ENCODE results near the gene SNX4. TPM values are rescaled to one million over a fixed set of nuclear protein-coding genes. Genes with fewer than 3 reads are reported as not detected.

The SNX4 gene
- polyA plus RNA-seq, 1 of the 3 experiments (the other 2 are of a cell fraction) = 5.1 TPM

DNA sequence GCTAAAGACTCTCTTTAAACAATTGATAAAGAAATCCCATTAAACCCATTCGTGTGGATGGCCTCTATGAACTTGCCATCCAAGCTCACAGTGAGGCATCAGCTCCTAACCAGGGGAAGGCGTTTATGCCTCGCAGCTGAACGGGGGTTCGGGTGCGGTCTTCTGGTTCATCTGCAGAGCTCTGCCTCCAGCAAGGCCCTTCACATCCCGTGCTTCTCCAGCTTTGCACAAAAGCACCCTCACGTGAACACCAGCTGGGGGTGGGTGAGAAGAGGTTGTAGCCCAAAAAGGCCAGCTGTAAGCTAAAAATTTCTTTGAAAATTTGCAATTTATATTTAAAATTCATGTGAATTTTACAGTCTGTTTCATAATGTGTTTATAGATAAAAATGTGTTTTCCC, 105.3 kb downstream of the SNX4 start:
- CTCF ChIA-PET = interaction anchor here (1.6 kb wide), 1 partner anchor 10 kb away, joined by 5 read pairs; no protein-coding TSS in a partner anchor
- no peak for TF ChIP-seq NRF1 (IDR thresholded peaks at IDR 0.05; ENCODE audit: low read depth, low read length)
- TF ChIP-seq FOXM1 (IDR thresholded peaks at IDR 0.05; ENCODE audit: low read depth) = no peak
- TF ChIP-seq RFX5 (IDR thresholded peaks at IDR 0.05; ENCODE audit: low read length) = no peak
- TF ChIP-seq TCF12 (IDR thresholded peaks at IDR 0.05) = no peak
- TF ChIP-seq SIN3A (IDR thresholded peaks at IDR 0.05; ENCODE audit: borderline replicate concordance, low read depth, low read length) = no peak
- H3K9me3 ChIP-seq = no peaks in the 10 kb centered on the region

DNA sequence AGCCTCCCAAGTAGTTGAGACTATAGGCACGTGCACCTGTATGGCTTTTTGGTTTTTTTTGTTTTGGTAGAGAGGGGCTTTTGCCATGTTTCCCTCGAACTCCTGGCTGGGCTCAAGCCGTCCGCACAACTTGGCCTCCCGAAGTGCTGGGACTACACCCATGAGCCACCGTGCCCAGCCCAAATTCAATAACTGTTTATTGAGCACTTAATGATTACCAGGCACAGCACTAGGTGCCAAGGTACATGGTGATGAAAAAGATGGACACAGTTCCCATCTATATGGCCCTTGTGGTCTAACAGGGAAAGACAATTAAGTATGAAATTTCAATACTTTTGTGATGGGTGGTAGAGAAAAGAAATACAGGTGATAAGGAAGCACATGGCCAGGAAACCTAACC, 109.1 kb downstream of the SNX4 start:
- Histone ChIP-seq H3K27me3 (ENCODE audit: insufficient read depth) (no peaks in the 10 kb centered on the region), H3K4me1 (ENCODE audit: control insufficient read depth in 1 of 2, insufficient read depth in 2 of 2, low read depth in 1 of 2, low read length in 1 of 2) (no peaks in the 10 kb centered on the region), H3K9me2 (no peaks in the 10 kb centered on the region), H3K36me3 (replicated peaks in 1 of 2; ENCODE audit: control insufficient read depth in 1 of 2, insufficient read depth in 2 of 2, low read length in 1 of 2) (no peaks in the 10 kb centered on the region), H3K27ac (ENCODE audit: low read depth in 2 of 2, low read length in 1 of 2) (no peak overlapping the region), H3F3A (replicated peaks; ENCODE audit: insufficient read depth) (no peaks in the 10 kb centered on the region), H3K9ac (no peak overlapping the region), H3K9me3 (no peaks in the 10 kb centered on the region), H3K4me3 (ENCODE audit: low read depth in 2 of 2, low read length in 1 of 2) (no peak overlapping the region), H4K20me1 (ENCODE audit: insufficient read depth) (no peaks in the 10 kb centered on the region), H3K79me2 (ENCODE audit: insufficient read depth) (no peaks in the 10 kb centered on the region), H2AFZ (ENCODE audit: low read depth) (no peak overlapping the region), H3K4me2 (no peak overlapping the region)
- ChIA-PET POLR2A (no interaction called here), CTCF (no interaction called here)
- no peak for DNase-seq
- no peak for TF ChIP-seq TCF12 (IDR thresholded peaks at IDR 0.05)
- no peak for TF ChIP-seq MEF2A (IDR thresholded peaks at IDR 0.05; ENCODE audit: borderline replicate concordance, low read depth)
- WGBS (ENCODE audit: low lambda C conversion rate) = 70% methylated on average over 6 of the region's 6 CpGs

More for the DNA sequence above, 105.3 kb downstream of the SNX4 start:
- no peak overlapping the region for H2AFZ ChIP-seq (ENCODE audit: low read depth)
- no peaks in the 10 kb centered on the region for H3F3A ChIP-seq (replicated peaks; ENCODE audit: insufficient read depth)
- no peaks in the 10 kb centered on the region for H3K4me1 ChIP-seq (ENCODE audit: control insufficient read depth in 1 of 2, insufficient read depth in 2 of 2, low read depth in 1 of 2, low read length in 1 of 2)
- H3K9ac ChIP-seq = no peak overlapping the region
- no peaks in the 10 kb centered on the region for H4K20me1 ChIP-seq (ENCODE audit: insufficient read depth)
- H3K27ac ChIP-seq (ENCODE audit: low read depth in 2 of 2, low read length in 1 of 2) = no peak overlapping the region
- no peaks in the 10 kb centered on the region for H3K27me3 ChIP-seq (ENCODE audit: insufficient read depth)
- no peaks in the 10 kb centered on the region for H3K79me2 ChIP-seq (ENCODE audit: insufficient read depth)
- no peaks in the 10 kb centered on the region for H3K9me2 ChIP-seq
- no peak overlapping the region for H3K4me2 ChIP-seq
- 69% methylated on average over 8 of the region's 8 CpGs for WGBS (ENCODE audit: low lambda C conversion rate)
- no peak for DNase-seq
- POLR2A ChIA-PET = no interaction called here
- no peak overlapping the region for H3K4me3 ChIP-seq (ENCODE audit: low read depth in 2 of 2, low read length in 1 of 2)
- H3K36me3 ChIP-seq (replicated peaks in 1 of 2; ENCODE audit: control insufficient read depth in 1 of 2, insufficient read depth in 2 of 2, low read length in 1 of 2) = no peaks in the 10 kb centered on the region

DNA sequence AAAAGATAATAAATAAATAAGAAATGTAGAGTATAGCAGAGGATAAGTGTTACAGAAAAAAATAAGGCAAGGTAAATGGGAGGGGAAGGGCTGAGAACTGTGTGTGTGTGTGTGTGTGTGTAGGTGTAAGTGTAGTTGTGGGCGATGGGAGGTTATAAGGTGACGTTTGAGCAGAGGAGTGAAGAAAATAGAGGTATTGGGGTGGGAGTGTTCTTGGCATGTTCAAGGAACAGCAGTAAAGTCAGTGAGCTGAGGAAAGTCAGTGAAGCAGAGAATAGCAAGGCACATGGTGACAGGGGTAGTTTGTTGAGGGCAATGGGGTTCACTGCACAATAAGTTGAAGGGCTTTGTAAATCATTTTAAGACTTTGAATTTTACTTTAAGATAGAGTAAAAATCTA, 113.9 kb downstream of the SNX4 start:
- CTCF ChIA-PET = no interaction called here
- H3K79me2 ChIP-seq (ENCODE audit: insufficient read depth) = no peaks in the 10 kb centered on the region
- TF ChIP-seq FOSL2 (IDR thresholded peaks at IDR 0.05; ENCODE audit: borderline replicate concordance, low read depth) = no peak
- TF ChIP-seq, protein P1, sequence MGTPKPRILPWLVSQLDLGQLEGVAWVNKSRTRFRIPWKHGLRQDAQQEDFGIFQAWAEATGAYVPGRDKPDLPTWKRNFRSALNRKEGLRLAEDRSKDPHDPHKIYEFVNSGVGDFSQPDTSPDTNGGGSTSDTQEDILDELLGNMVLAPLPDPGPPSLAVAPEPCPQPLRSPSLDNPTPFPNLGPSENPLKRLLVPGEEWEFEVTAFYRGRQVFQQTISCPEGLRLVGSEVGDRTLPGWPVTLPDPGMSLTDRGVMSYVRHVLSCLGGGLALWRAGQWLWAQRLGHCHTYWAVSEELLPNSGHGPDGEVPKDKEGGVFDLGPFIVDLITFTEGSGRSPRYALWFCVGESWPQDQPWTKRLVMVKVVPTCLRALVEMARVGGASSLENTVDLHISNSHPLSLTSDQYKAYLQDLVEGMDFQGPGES (IDR thresholded peaks at IDR 0.05; ENCODE audit: low read depth, low read length) = no peak
- no peak for TF ChIP-seq SMC3 (IDR thresholded peaks at IDR 0.05; ENCODE audit: low read depth, low read length)
- TF ChIP-seq, protein P2, sequence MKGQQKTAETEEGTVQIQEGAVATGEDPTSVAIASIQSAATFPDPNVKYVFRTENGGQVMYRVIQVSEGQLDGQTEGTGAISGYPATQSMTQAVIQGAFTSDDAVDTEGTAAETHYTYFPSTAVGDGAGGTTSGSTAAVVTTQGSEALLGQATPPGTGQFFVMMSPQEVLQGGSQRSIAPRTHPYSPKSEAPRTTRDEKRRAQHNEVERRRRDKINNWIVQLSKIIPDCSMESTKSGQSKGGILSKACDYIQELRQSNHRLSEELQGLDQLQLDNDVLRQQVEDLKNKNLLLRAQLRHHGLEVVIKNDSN (IDR thresholded peaks at IDR 0.05; ENCODE audit: borderline replicate concordance, low read depth) = no peak
- TF ChIP-seq ELF1 (IDR thresholded peaks at IDR 0.05) = no peak
- TF ChIP-seq RCOR1 (IDR thresholded peaks at IDR 0.05; ENCODE audit: low read length) = no peak
- TF ChIP-seq EP300 (IDR thresholded peaks at IDR 0.05; ENCODE audit: borderline replicate concordance in 1 of 2, low read depth in 1 of 2, low read length in 1 of 2) = no peak
- TF ChIP-seq FOXJ3 (CRISPR knock-in tag; IDR thresholded peaks at IDR 0.05) = no peak
- no peak for TF ChIP-seq MEF2A (IDR thresholded peaks at IDR 0.05; ENCODE audit: borderline replicate concordance, low read depth)
- TF ChIP-seq GABPA (IDR thresholded peaks at IDR 0.05; ENCODE audit: low read depth) = no peak
- no peak for TF ChIP-seq NFIC (IDR thresholded peaks at IDR 0.05; ENCODE audit: borderline replicate concordance)
- TF ChIP-seq, protein P3, sequence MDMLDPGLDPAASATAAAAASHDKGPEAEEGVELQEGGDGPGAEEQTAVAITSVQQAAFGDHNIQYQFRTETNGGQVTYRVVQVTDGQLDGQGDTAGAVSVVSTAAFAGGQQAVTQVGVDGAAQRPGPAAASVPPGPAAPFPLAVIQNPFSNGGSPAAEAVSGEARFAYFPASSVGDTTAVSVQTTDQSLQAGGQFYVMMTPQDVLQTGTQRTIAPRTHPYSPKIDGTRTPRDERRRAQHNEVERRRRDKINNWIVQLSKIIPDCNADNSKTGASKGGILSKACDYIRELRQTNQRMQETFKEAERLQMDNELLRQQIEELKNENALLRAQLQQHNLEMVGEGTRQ (IDR thresholded peaks at IDR 0.05; ENCODE audit: borderline replicate concordance, low read depth, low read length) = no peak
- TF ChIP-seq FOXM1 (IDR thresholded peaks at IDR 0.05; ENCODE audit: low read depth) = no peak
- TF ChIP-seq TCF12 (IDR thresholded peaks at IDR 0.05) = no peak
- TF ChIP-seq, protein P4, sequence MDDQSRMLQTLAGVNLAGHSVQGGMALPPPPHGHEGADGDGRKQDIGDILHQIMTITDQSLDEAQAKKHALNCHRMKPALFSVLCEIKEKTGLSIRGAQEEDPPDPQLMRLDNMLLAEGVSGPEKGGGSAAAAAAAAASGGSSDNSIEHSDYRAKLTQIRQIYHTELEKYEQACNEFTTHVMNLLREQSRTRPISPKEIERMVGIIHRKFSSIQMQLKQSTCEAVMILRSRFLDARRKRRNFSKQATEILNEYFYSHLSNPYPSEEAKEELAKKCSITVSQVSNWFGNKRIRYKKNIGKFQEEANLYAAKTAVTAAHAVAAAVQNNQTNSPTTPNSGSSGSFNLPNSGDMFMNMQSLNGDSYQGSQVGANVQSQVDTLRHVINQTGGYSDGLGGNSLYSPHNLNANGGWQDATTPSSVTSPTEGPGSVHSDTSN (IDR thresholded peaks at IDR 0.05) = no peak
- H3F3A ChIP-seq (replicated peaks; ENCODE audit: insufficient read depth) = no peaks in the 10 kb centered on the region
- H2AFZ ChIP-seq (ENCODE audit: low read depth) = no peak overlapping the region
- H3K9ac ChIP-seq = no peak overlapping the region
- H3K36me3 ChIP-seq (replicated peaks in 1 of 2; ENCODE audit: control insufficient read depth in 1 of 2, insufficient read depth in 2 of 2, low read length in 1 of 2) = no peaks in the 10 kb centered on the region
- no peaks in the 10 kb centered on the region for H3K9me3 ChIP-seq
- POLR2A ChIA-PET = no interaction called here
- no peaks in the 10 kb centered on the region for H3K9me2 ChIP-seq
- H3K4me3 ChIP-seq (ENCODE audit: low read depth in 2 of 2, low read length in 1 of 2) = no peak overlapping the region
- no peak overlapping the region for H3K27ac ChIP-seq (ENCODE audit: low read depth in 2 of 2, low read length in 1 of 2)
- H3K27me3 ChIP-seq (ENCODE audit: insufficient read depth) = no peaks in the 10 kb centered on the region
- no peaks in the 10 kb centered on the region for H3K4me1 ChIP-seq (ENCODE audit: control insufficient read depth in 1 of 2, insufficient read depth in 2 of 2, low read depth in 1 of 2, low read length in 1 of 2)
- WGBS (ENCODE audit: low lambda C conversion rate) = 87% methylated on average over 2 of the region's 2 CpGs
- H4K20me1 ChIP-seq (ENCODE audit: insufficient read depth) = no peaks in the 10 kb centered on the region
- H3K4me2 ChIP-seq = no peak overlapping the region
- DNase-seq = no peak

Data from SK-N-SH (cell line).